Ammon's horn (tissue), 1 donor: Measurements from ENCODE around the gene EIF3I.

Source experiments
- DNase-seq: peaks from one replicate; pipeline ENCODE4 v3.0.0-alpha.2; 2016; ENCODE audit warnings: low spot score

Gene EIF3I

DNA sequence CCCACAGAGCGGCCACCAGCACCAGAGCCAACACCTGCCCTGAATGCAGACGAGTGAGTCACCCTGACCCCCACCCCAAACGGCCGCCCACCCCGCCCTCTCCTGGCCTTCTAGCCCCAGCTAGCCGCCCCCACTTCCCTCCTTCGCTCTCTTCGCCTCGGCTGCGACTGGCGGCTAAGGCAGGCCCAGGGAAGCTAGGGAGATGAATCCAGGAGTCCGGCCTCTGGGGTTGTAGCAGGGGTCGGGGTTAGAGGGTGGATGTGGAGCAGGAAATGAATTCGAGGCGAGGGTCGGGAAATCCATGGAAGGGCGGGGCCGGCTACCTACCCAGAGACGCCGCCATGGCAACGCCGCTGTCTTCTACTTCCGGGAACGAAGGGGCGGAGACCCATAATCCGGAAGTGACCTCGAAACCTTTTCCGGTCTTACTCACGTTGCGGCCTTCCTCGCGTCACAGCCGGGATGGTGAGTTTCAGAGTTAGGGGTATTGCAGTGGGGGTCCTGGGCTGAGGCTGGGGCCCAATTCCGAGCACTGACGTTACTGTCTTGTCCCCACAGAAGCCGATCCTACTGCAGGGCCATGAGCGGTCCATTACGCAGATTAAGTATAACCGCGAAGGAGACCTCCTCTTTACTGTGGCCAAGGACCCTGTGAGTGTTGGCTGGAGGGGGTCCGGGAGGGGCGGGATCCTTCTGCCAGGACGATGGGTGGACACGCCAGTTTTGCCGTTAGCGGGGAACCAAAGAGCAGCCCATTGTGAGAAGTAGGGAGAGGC is at the start of gene EIF3I, which contains the start of gene TMEM234:
TSS of gene EIF3I (plus strand) at position 428 of the 776 bp plus-strand sequence. CDS start at position 463, 35 bp downstream.
TSS of gene TMEM234 (minus strand) at position 374 of the 776 bp plus-strand sequence. CDS start at position 343, 31 bp downstream.
- peak; percentile 97 for DNase-seq

DNA sequence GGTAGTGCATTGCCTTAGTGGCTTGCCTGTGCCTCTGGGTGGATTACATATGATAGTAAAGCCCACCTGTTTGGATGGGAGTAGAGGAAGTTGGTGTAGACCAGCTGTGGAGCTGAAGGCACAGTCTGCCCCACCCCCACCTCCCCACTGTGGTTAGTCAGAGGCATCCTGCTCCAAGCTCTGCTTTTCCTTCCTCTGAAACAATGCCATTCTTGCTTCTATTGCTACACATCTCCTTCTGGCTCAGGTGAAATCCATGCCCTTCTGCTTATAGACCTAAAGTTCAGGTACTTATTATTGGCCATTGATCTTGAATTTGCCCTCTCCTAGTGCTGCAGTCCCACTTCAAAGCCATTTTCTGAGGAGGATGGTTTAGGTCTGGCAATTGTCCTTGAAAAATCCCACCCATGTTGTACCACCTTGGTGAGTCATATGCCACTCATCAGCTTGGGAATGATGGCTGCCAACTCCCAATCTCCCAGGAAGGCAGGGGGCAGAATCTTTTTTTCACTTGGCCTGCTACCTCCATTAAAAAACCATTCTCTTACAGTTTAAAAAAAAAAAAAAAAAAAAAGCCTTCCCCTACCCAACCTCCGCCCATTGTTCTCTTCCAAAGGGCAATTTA is 49.5 kb upstream of the EIF3I start:
- DNase-seq = no peak

DNA sequence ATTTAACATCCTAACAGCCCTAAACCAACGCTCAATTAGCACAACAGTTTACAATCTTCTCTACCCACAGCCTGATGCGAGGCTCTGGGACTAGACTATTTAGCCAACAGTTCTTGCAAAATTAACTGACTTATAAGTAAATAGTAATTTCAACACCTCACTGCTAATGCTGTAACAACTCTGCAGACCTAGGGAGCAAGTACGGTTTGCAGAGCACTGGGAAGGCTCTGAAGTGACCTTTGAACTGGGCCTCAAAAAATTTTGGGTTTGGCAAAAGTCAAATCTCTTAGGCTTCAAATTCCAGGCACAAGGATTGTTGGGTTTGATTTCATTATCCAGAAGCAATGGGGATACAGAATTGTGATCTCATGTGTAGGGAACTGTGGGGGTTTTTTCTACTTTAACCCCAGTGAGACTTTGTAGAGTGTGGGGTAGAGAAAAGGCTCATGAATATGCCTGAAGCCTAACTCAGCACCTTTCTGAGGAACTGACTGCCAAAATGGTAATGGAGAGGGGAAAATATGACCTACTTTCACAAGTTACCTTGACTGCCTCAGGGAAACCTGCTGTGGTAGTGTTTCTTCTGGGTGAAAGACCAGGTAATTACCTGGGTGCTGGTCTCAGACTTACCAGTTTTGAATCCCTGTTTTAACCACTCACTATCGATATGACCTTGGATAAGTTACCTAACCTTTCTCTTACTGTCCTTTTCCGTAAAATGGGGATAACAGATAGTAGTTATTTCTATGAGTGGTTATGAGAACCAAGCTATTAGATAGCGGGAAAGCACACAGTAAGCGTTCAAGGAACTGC is 43.6 kb upstream of the EIF3I start:
- DNase-seq = no peak

DNA sequence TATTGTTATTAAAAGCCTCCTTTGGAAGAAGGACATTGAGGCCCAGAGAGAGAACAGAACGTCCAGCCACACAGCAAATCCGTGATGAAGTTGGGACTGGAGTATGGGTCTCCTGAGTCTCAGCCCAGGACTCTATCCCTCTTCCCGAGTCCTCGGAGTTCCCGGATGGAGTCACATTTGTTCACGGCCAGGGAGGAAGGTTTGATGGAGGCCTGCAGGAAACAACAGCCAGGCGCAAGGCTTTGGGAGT is 43.1 kb upstream of the EIF3I start:
- DNase-seq = no peak

DNA sequence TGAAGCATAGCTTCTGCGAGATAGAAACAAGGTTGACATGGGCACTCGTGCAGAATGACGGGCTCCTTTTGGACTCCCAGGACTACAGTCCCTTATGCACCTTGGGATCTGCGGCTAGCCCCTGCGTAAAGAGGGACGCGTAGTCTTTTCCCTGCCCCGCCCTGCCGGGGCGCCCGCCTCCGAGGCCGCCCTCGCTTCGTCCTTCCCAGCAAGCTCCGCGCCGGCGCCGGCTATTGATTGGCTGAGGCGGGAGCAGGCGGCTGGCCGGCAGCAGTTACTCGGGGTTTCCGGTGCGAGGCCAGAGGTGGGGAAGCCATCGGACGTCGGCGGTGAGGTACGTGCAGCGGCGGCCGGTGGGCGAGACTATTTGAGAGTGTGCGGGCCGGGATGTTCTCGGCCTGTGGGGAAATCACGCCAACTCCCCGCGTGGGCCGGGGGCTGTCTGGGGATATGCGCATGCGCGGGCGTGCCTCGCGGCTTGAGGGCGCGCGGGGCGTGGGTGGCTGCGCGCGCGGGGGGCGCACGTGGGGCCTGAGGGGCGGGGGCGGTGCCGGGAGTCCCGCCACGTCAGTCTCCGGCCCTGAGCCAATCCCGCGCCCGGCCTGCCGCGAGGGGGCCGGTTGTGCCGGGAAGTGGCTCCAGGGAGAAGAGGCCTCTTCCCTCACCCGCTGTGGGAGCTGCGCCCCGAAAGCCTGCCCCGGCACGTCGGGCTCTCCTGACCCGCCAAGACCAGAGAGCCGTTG is 42.6 kb upstream of the EIF3I start, which contains the start of gene TXLNA:
TSS of gene TXLNA (plus strand) at position 233 of the 743 bp plus-strand sequence. CDS start 671 bp downstream, outside the sequence.
- DNase-seq = peak; percentile 92

DNA sequence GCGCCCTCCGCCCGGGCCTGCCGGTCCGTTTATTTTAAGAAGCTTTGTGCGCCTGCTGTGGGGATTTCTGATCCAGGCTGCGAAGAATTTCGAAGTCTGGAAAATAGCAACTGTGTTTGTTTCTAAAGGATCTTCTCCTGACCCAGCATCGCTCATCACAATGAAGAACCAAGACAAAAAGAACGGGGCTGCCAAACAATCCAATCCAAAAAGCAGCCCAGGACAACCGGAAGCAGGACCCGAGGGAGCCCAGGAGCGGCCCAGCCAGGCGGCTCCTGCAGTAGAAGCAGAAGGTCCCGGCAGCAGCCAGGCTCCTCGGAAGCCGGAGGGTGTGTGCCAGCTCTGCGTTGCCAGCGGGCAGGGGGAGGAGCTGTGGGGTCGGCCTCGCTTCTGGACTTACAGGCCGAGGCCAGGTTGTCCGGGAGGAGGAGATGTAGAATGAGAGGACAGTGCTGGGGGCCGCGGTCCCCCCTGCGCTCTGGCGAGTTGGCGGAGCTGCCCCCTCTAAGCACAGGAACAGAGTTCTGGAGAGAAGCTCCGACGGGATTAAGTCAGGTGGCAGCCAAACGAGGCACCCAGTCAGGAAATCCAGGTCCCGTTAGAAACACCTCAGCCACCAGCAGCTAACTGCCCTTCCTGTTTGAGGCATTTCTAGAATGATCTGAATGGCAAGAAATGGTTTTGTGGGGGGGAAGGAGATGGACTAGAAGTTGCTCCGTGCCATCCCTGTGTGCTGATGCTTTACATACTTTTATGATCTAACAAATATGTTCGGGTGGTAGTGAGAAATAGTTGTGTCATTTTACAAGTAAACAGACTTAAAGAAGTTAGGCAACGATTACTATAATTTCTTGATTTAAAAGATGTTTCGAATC is 41.8 kb upstream of the EIF3I start:
- DNase-seq = peak; percentile 43

DNA sequence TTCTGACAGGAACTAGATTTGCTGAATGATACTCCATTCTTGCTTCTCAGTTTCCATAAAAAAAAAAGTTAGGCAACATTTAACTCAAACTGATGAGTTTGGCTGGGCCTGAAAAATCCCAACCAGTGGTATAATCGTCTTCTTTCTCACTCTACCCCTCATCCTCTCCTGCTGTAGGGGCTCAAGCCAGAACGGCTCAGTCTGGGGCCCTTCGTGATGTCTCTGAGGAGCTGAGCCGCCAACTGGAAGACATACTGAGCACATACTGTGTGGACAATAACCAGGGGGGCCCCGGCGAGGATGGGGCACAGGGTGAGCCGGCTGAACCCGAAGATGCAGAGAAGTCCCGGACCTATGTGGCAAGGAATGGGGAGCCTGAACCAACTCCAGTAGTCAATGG is 41.1 kb upstream of the EIF3I start:
- no peak for DNase-seq

DNA sequence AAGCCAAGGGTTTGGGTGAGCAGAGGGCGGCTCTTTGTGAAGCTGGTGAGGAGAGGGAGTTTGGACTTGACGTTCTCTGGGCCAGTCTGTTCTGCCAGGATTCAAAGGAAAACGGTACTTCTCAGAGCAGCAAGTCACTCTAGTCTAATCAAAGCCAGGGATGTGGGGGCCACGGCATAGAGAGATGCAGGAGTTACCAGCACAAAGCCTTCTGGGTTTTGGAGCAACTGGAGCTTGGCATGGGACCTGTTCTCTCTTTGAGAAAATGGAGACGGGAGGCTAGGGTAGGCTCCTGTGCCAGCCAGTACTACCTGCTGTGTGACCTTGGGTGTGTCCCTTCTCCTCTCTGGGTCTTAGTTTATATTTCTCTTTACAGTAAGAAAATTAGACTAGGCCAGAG is 40.6 kb upstream of the EIF3I start:
- DNase-seq = no peak

DNA sequence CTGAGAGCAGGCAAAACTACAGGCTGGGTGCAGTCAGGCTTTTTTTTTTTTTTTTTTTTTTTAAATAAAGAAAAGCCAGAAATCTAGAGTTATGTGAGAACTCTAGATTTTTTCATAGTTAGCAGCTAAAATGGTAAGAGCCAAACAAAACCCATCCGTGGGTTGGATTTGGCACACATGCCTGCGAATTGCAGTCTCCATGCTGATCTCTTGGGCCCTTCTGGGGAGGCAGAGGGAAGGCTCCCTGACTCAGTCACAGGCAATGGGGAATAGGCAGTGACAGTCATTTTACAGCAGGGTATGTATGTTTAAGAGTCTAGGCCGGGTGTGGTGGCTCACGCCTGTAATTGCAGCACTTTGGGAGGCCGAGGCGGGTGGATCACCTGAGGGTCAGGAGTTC is 40.1 kb upstream of the EIF3I start:
- no peak for DNase-seq

DNA sequence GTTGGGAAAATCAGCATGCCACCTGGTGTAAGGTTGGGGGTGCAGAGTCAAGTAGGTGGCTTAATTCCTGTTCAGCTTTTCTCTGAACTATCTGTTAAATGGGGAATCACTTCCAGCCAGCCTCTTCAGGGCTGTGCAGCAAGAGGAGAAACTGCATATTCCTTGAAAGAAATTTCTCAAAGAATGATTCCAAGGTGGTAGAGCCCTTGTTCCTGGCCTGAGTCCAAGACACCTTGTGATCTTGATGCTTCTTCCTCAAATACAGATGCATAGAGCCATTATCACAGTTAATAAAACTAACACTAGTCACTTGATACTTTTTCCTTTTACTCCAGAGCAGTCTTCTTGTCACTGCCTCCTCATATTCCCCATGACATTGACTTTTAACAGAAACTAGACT is 37.6 kb upstream of the EIF3I start:
- DNase-seq = no peak

DNA sequence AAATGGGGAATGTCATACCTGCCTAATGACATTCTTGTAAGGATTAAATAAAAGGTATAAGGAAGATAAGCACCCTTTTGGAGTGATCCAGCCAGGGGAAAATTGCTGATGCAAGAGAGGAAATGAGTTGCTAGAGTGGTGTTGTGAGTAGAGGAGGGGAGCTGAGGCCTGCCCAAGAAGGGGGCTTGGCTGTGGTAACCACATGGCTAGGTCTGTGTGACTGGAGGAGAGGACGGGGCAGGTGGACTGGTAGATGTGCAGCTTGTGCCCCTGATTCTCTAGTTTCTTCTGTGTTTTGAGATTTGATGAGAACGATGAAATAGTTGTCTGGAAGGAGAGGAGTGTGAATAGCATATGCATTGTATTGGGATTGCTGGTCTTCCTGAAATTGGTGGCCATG is 36.1 kb upstream of the EIF3I start:
- DNase-seq = no peak

DNA sequence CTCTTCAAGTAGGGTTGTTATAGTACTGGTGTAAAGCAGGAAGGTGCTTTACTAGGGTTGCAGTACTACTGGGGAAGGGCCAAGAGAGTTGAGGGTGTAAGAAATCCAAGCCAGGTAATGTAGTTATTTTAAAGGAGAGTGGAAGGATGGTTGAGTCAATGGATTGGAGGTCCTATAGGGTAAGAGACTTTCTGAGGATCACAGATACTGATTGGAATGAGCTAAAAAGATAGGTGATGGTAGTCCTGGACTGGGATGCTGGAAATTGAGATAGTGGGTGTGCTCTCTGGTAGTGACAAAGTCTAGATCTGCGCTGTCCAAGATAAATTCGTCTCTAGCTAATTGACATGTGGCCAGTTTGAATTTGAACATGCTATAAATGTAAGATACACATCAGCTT is 35.7 kb upstream of the EIF3I start:
- no peak for DNase-seq

DNA sequence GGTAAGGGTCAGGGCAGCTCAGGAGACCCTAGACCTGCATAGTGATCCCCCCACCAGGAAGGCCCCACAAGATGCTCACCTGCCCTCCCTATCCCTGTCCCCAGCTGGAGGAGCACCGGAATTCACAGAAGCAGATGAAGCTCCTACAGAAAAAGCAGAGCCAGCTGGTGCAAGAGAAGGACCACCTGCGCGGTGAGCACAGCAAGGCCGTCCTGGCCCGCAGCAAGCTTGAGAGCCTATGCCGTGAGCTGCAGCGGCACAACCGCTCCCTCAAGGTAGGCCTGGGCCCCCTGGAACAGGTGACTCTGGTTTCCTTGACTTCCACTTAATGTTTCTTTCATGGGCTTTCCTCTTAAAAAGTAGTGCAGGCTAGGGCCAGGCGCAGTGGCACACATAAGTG is 34.4 kb upstream of the EIF3I start:
- DNase-seq = no peak

DNA sequence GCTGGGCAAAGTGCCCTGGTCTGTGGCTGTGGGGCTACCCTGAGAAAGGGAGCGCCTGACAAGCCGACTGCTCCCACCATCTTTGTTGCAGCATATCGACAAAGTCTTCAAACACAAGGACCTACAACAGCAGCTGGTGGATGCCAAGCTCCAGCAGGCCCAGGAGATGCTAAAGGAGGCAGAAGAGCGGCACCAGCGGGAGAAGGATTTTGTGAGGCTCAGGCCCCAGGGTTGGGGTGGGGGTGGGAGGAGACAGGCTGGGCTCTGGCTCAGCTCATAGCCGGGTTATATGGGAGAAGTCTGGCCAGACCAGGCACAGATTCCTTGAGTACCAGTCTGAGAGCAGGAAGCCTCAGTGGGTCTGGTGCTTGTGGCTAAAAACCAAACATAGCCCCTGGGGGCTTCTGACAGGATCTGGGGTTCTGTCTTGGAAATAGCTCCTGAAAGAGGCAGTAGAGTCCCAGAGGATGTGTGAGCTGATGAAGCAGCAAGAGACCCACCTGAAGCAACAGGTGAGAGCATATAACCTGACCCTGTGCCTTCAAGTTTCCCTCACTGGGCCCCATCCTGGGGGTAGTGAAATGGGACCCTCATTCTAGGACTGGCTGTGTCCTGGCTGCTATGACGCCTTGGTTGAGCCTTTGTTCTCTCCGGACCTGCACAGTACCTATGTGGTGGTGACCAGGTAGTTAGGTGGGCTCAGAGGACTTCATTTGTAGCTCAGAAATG is 29.8 kb upstream of the EIF3I start:
- DNase-seq = no peak

DNA sequence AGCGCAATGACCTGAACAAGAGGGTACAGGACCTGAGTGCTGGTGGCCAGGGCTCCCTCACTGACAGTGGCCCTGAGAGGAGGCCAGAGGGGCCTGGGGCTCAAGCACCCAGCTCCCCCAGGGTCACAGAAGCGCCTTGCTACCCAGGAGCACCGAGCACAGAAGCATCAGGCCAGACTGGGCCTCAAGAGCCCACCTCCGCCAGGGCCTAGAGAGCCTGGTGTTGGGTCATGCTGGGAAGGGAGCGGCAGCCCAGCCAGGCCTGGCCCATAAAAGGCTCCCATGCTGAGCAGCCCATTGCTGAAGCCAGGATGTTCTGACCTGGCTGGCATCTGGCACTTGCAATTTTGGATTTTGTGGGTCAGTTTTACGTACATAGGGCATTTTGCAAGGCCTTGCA is 27.2 kb upstream of the EIF3I start:
- no peak for DNase-seq

DNA sequence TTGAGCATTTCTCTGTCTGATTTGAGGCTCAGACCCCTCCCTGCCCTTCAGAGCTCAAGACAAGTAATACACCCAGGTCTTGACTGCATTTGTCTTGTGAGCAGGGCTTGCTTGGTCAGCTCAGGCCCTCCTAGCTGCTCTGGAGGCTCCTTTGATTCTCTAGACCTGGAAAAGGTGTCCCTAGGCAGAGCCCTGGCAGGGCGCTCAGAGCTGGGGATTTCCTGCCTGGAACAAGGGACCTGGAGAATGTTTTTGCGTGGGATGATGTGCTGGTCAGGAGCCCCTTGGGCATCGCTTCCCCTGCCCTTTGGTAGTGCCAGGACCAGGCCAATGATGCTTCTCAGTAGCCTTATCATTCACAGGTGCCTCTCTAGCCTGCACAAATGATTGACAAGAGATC is 26.7 kb upstream of the EIF3I start:
- no peak for DNase-seq

DNA sequence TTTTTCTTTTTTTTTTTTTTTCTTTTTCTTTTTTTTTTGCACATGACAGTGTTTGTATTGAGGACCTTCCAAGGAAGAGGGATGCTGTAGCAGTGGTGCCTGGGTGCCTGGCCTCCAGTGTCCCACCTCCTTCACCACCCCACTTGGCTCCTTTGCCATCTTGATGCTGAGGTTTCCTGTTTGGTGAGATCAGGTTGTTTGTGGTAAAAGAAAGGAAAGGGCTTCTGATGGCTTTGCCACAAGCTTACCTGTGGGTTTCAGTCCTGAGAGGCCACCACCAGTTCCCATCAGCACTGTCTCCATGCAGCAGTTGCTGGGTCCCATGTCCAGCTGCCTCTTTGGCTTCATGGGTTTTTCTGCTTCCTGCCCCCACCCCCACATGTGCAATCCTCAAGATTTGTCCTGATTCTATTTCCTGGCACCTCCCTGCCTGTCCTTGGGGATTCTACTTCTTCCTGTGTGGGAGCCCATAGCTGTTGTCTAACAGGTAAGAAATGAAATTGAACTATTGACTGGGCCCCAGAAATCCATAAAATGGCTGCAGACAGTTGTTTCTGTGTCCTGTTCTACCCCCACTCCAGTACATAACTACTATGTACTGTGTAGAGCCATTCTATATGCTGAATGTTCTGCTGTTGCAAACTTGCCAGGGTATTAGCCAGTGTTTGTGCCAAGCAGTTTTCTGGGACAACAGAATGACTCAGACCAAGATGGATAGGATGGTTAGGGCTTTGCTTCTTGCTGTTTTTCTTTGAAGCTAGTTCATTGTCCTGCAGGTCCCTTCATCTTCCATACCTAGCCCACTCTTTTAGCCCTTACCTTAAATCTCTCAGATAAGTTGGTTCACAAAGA is 26.0 kb upstream of the EIF3I start:
- no peak for DNase-seq

DNA sequence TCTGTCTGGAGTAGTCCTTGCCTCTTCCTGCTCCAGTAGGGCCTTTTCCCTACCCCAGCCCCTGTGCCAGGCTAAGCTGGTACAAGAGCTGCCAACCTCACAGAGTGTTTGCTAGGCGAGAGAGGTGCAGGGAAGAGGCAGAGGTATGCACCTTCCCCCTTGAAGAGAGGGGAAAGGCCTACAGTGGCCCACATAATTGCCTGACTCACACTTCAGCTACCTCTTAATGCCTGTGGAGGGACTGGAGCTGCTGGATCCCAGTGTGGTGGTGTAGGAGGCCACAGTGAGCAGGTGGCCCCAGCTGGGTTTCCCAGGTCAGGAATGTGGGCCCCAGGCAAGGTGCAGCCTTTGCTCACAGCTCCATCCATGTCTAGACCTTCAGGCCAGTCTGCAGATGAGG is 25.1 kb upstream of the EIF3I start:
- no peak for DNase-seq

DNA sequence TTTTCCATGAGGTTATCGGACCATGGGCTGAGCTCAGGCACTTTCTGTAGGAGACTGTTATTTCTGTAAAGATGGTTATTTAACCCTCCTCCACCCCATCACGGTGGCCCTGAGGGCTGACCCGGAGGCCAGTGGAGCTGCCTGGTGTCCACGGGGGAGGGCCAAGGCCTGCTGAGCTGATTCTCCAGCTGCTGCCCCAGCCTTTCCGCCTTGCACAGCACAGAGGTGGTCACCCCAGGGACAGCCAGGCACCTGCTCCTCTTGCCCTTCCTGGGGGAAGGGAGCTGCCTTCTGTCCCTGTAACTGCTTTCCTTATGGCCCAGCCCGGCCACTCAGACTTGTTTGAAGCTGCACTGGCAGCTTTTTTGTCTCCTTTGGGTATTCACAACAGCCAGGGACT is 24.4 kb upstream of the EIF3I start:
- DNase-seq = no peak
